Liver (tissue), 9 donors: ENCODE data around the gene CKAP5. TPM values are rescaled to one million over a fixed set of nuclear protein-coding genes. Genes with fewer than 3 reads are reported as not detected.

Experiments used
- DNase-seq: peaks from one replicate; pipeline ENCODE4 v3.0.0-alpha.2; 2017; ENCODE audit warnings: low spot score
- H3K27ac ChIP-seq, 2 donors: one replicate each; pipeline ENCODE4 v1.7.0; 2013; ENCODE audit warnings: inconsistent platforms in 2 of 2, low read length in 2 of 2, control low read depth in 1 of 2, low read depth in 1 of 2, mild to moderate bottlenecking in 1 of 2
- H3K27me3 ChIP-seq, 4 donors: one replicate each; pipeline versions ENCODE4 v1.6.1 to v1.7.0; 2013; ENCODE audit warnings: low read length in 3 of 4, inconsistent platforms in 1 of 4, mild to moderate bottlenecking in 1 of 4, moderate library complexity in 1 of 4; ENCODE audit not compliant: control insufficient read depth in 4 of 4, insufficient read depth in 4 of 4
- H3K36me3 ChIP-seq, 4 donors: one replicate each; pipeline versions ENCODE4 v1.6.1 to v1.7.0; 2013; ENCODE audit warnings: low read length in 3 of 4, mild to moderate bottlenecking in 3 of 4, low read depth in 1 of 4, moderate library complexity in 1 of 4; ENCODE audit not compliant: control insufficient read depth in 4 of 4, insufficient read depth in 3 of 4
- H3K4me1 ChIP-seq, 4 donors: one replicate each; pipeline versions ENCODE4 v1.6.1 to v1.7.0; 2013; ENCODE audit warnings: low read length in 3 of 4, mild to moderate bottlenecking in 3 of 4, moderate library complexity in 1 of 4; ENCODE audit not compliant: control insufficient read depth in 4 of 4, insufficient read depth in 4 of 4
- H3K4me3 ChIP-seq, 3 donors: one replicate each; pipeline versions ENCODE4 v1.6.1 to v1.7.0; 2013; ENCODE audit warnings: low read length in 3 of 3, control low read depth in 1 of 3, low read depth in 1 of 3, mild to moderate bottlenecking in 1 of 3
- H3K9ac ChIP-seq, 2 donors: one replicate each; pipeline ENCODE4 v1.7.0; 2013; ENCODE audit warnings: low read length in 2 of 2, mild to moderate bottlenecking in 2 of 2, moderate library complexity in 2 of 2, control low read depth in 1 of 2, low read depth in 1 of 2
- H3K9me3 ChIP-seq, 4 donors: one replicate each; pipeline versions ENCODE4 v1.6.1 to v1.7.0; 2013; ENCODE audit warnings: low read length in 3 of 4; ENCODE audit not compliant: control insufficient read depth in 4 of 4
- EGR1 ChIP-seq, 2 donors: IDR thresholded peaks; 2 replicates each; pipeline ENCODE4 v1.6.1; 2016 to 2018; ENCODE audit warnings: antibody characterized with exemption in 2 of 2, low read depth in 2 of 2
- FOXA1 ChIP-seq: IDR thresholded peaks from 2 replicates; pipeline ENCODE4 v1.6.1; 2016; ENCODE audit warnings: antibody characterized with exemption
- FOXA2 ChIP-seq: IDR thresholded peaks from 2 replicates; pipeline ENCODE4 v1.6.1; 2016; ENCODE audit warnings: antibody characterized with exemption
- GABPA ChIP-seq, 2 donors: IDR thresholded peaks in 1 of 2; conservative IDR thresholded peaks in 1 of 2; 2 replicates each; pipeline ENCODE4 v1.6.1; 2016; ENCODE audit warnings: antibody characterized with exemption in 2 of 2, mild to moderate bottlenecking in 1 of 2, moderate library complexity in 1 of 2
- HNF4G ChIP-seq: IDR thresholded peaks from 2 replicates; pipeline ENCODE4 v1.6.1; 2016; ENCODE audit warnings: antibody characterized with exemption
- JUND ChIP-seq, 2 donors: IDR thresholded peaks; 2 replicates each; pipeline ENCODE4 v1.6.1; 2016; ENCODE audit warnings: antibody characterized with exemption in 2 of 2
- NR2F2 ChIP-seq: IDR thresholded peaks from 2 replicates; pipeline ENCODE4 v1.6.1; 2016; ENCODE audit warnings: antibody characterized with exemption
- RAD21 ChIP-seq, 2 donors: IDR thresholded peaks; 2 replicates each; pipeline ENCODE4 v1.6.1; 2016; ENCODE audit warnings: antibody characterized with exemption in 2 of 2, mild to moderate bottlenecking in 2 of 2
- RXRA ChIP-seq, 2 donors: IDR thresholded peaks; 2 replicates each; pipeline ENCODE4 v1.6.1; 2017 to 2018; ENCODE audit warnings: antibody characterized with exemption in 2 of 2, mild to moderate bottlenecking in 1 of 2
- TAF1 ChIP-seq: conservative IDR thresholded peaks from 2 replicates; pipeline ENCODE4 v1.6.1; 2016; ENCODE audit warnings: antibody characterized with exemption, mild to moderate bottlenecking
- YY1 ChIP-seq: IDR thresholded peaks from 2 replicates; pipeline ENCODE4 v1.6.1; 2016; ENCODE audit warnings: antibody characterized with exemption, mild to moderate bottlenecking
- WGBS: extraction: QIAGEN DNeasy Blood & Tissue Kit; methylation state at CpG from one replicate; pipeline ENCODE4 v1.1.7; 2013; 5-methylcytosine and 5-hydroxymethylcytosine counted together
- polyA plus RNA-seq, 2 donors: library from polyadenylated mRNA; stranded (reverse) in 1 of 2; unstranded in 1 of 2; fragments of 200-250 nt in 1 of 2; fragments of >200 nt in 1 of 2; fragmentation: Nextera tagmentation in 1 of 2; extraction: Ambion mirVana in 1 of 2; gene quantifications; one replicate each; pipeline versions ENCODE4 v1.2.1 to v1.2.3, GENCODE V29; 2013 to 2015
- total RNA-seq, 2 donors: library from RNA; depleted of rRNA; stranded (reverse); fragments of >200 nt; gene quantifications; one replicate each; pipeline ENCODE4 v1.2.3, GENCODE V29; 2014
- TF ChIP-seq, protein P1 (sequence below): fragments of 150-350 bp; IDR thresholded peaks from 2 replicates; pipeline ENCODE4 v1.5.1; 2017; ENCODE audit warnings: improper control_type of control experiment, low read depth, low read length; ENCODE audit not compliant: missing input control
- TF ChIP-seq, protein P2 (sequence below): IDR thresholded peaks from 2 replicates; pipeline ENCODE4 v1.6.1; 2016; ENCODE audit warnings: antibody characterized with exemption
- TF ChIP-seq, protein P3 (sequence below): IDR thresholded peaks from 2 replicates; pipeline ENCODE4 v1.6.1; 2016; ENCODE audit warnings: antibody characterized with exemption
- TF ChIP-seq, protein P4 (sequence below): IDR thresholded peaks from 2 replicates; pipeline ENCODE4 v1.6.1; 2016; ENCODE audit warnings: antibody characterized with exemption
- donor health status: healthy.
- donor health status: healthy.
- donor health status: healthy.
- donor health status: healthy.
- donor health status: healthy.

CKAP5 gene
- total and polyA plus RNA-seq, 4 donors: 6.1 to 70.4 (median 15.4) TPM

DNA sequence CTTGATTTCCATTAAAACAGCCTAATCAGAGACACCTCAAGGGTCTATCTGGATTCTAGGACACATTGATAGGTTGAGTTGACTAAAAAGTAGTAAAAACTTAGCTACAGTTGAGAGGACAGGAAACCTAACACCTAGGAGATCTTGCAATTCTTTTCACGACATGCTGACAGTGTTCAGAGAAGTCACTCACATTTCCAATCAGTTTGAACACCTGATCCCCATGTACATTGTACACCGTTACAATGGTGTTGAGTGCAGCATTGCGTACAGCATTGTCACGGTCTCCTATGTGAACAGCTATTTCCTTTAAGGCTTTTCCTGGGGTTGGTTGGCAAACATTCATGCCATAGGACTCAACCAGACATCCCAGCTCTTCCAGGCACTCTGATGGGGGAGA is 84.3 kb downstream of the CKAP5 start:
- Histone ChIP-seq H3K9me3 (no peaks in the 10 kb centered on the region), H3K4me1 (no peaks in the 10 kb centered on the region)
- WGBS: 96% methylated on average over 4 of the region's 4 CpGs

DNA sequence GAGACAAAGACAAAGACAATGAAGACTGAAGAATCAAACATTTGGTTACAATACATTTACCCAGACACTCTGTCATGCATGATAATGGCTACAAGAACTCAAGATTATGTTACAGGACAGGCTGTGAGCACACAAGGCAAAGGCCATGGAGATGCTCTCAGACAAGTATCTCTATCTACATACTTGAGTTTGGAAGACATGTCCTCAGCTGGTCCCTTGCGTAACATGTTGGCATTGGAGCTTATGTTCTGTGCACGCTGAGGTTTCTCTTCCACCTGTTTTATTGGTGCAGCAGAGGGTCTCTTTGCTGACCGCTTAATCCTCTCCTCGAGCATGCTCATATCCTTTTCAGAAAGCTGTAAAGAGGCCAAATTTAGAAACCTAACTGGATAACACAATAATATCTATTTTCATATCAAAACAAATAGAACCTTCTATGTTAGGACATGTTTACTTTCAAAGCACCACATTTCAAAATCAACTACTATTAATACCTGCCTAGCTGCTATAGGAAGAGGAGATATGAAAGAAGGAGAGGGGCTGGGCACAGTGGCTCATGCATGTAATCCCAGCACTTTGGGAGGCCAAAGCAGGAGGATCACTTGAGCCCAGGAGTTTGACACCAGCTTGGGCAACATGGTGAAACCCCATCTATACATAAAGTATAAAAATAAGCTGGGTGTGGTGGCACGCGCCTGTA is 85.5 kb downstream of the CKAP5 start:
- Histone ChIP-seq H3K9ac (no peak overlapping the region), H3K4me1 (no peaks in the 10 kb centered on the region), H3K36me3 (peaks cover 18 to 55% (median 43%) of the 10 kb centered on the region in 4 donors), H3K4me3 (no peak overlapping the region), H3K27ac (no peak overlapping the region), H3K27me3 (no peaks in the 10 kb centered on the region), H3K9me3 (no peaks in the 10 kb centered on the region)
- DNase-seq: no peak
- TF ChIP-seq GABPA (IDR thresholded peaks at IDR 0.05 in 1 of 2, conservative IDR thresholded peaks at IDR 0.05 in 1 of 2) (no peak), RAD21 (IDR thresholded peaks at IDR 0.05) (no peak)
- 97% methylated on average over 6 of the region's 6 CpGs for WGBS

More for the DNA sequence above, 84.3 kb downstream of the CKAP5 start:
- H3K9ac ChIP-seq: no peak overlapping the region
- TF ChIP-seq JUND (IDR thresholded peaks at IDR 0.05) (no peak), TAF1 (no peak), NR2F2 (no peak), YY1 (no peak), HNF4G (no peak), FOXA1 (no peak), FOXA2 (no peak), RXRA (IDR thresholded peaks at IDR 0.05) (no peak), EGR1 (IDR thresholded peaks at IDR 0.05; ENCODE audit: low read depth in 2 of 2) (no peak)
- TF ChIP-seq, protein P1, sequence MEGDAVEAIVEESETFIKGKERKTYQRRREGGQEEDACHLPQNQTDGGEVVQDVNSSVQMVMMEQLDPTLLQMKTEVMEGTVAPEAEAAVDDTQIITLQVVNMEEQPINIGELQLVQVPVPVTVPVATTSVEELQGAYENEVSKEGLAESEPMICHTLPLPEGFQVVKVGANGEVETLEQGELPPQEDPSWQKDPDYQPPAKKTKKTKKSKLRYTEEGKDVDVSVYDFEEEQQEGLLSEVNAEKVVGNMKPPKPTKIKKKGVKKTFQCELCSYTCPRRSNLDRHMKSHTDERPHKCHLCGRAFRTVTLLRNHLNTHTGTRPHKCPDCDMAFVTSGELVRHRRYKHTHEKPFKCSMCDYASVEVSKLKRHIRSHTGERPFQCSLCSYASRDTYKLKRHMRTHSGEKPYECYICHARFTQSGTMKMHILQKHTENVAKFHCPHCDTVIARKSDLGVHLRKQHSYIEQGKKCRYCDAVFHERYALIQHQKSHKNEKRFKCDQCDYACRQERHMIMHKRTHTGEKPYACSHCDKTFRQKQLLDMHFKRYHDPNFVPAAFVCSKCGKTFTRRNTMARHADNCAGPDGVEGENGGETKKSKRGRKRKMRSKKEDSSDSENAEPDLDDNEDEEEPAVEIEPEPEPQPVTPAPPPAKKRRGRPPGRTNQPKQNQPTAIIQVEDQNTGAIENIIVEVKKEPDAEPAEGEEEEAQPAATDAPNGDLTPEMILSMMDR: no peak
- TF ChIP-seq, protein P2, sequence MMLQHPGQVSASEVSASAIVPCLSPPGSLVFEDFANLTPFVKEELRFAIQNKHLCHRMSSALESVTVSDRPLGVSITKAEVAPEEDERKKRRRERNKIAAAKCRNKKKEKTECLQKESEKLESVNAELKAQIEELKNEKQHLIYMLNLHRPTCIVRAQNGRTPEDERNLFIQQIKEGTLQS: no peak
- peaks cover 18 to 55% (median 42%) of the 10 kb centered on the region in 4 donors for H3K36me3 ChIP-seq
- H3K27ac ChIP-seq: no peak overlapping the region
- H3K27me3 ChIP-seq: no peaks in the 10 kb centered on the region
- DNase-seq: no peak
- H3K4me3 ChIP-seq: no peak overlapping the region

DNA sequence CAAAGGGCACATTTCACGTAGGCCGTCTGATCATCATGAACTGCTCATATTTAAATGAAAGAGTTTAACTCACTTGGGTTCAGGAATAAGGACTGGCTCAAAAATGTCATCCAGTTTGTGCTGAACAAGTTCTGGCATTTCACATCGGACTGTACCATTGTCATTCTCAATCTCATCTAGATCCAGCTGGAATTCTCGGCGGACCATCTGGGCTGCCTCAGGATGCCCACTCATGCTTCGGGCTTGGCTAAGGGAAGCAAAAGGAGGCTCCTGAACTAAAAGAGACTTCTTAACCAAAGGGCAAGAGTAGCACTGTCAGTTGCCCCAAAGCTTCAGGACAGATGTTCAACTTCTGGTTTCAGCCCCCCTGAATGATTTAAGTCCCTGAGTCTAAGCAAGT is 86.9 kb downstream of the CKAP5 start:
- DNase-seq: no peak
- no peaks in the 10 kb centered on the region for H3K9me3 ChIP-seq
- no peak overlapping the region for H3K4me3 ChIP-seq
- H3K27me3 ChIP-seq: no peaks in the 10 kb centered on the region
- 96% methylated on average over 6 of the region's 6 CpGs for WGBS
- no peak overlapping the region for H3K9ac ChIP-seq
- peaks cover 20 to 60% (median 47%) of the 10 kb centered on the region in 4 donors for H3K36me3 ChIP-seq
- H3K4me1 ChIP-seq: no peaks in the 10 kb centered on the region
- H3K27ac ChIP-seq: no peak overlapping the region
- TF ChIP-seq RAD21 (IDR thresholded peaks at IDR 0.05) (no peak), JUND (IDR thresholded peaks at IDR 0.05) (no peak), FOXA1 (no peak), FOXA2 (no peak), RXRA (IDR thresholded peaks at IDR 0.05) (no peak), YY1 (no peak), EGR1 (IDR thresholded peaks at IDR 0.05; ENCODE audit: low read depth in 2 of 2) (no peak), HNF4G (no peak), NR2F2 (no peak), GABPA (IDR thresholded peaks at IDR 0.05 in 1 of 2, conservative IDR thresholded peaks at IDR 0.05 in 1 of 2) (no peak), TAF1 (no peak)
- TF ChIP-seq, protein P3, sequence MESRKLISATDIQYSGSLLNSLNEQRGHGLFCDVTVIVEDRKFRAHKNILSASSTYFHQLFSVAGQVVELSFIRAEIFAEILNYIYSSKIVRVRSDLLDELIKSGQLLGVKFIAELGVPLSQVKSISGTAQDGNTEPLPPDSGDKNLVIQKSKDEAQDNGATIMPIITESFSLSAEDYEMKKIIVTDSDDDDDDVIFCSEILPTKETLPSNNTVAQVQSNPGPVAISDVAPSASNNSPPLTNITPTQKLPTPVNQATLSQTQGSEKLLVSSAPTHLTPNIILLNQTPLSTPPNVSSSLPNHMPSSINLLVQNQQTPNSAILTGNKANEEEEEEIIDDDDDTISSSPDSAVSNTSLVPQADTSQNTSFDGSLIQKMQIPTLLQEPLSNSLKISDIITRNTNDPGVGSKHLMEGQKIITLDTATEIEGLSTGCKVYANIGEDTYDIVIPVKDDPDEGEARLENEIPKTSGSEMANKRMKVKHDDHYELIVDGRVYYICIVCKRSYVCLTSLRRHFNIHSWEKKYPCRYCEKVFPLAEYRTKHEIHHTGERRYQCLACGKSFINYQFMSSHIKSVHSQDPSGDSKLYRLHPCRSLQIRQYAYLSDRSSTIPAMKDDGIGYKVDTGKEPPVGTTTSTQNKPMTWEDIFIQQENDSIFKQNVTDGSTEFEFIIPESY: no peak
- TF ChIP-seq, protein P4, sequence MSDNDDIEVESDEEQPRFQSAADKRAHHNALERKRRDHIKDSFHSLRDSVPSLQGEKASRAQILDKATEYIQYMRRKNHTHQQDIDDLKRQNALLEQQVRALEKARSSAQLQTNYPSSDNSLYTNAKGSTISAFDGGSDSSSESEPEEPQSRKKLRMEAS: no peak
- TF ChIP-seq, protein P1: no peak
- TF ChIP-seq, protein P2: no peak
